ENCODE measurements around the gene WWOX.

The WWOX gene

DNA sequence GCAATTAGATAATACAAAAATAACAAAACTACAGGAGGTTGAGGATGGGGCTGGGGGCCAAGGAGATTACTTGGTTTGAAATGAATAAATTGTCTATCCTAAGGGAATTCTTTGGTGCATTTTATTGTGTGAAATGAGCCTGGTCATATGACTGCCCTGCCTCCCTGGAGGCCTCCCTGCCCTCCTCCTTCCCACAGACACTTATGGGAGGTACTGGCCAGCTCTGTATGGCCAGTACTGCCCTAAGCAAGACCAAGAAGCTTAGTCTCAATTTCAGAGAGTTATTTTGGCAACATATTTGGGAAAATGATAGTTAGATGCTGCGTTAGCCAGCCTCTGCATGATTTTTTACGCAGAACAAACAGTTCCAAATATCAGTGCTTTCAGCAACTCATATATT, 511.9 kb downstream of the WWOX start:
- no peak for DNase-seq (ENCODE audit: low spot score)

DNA sequence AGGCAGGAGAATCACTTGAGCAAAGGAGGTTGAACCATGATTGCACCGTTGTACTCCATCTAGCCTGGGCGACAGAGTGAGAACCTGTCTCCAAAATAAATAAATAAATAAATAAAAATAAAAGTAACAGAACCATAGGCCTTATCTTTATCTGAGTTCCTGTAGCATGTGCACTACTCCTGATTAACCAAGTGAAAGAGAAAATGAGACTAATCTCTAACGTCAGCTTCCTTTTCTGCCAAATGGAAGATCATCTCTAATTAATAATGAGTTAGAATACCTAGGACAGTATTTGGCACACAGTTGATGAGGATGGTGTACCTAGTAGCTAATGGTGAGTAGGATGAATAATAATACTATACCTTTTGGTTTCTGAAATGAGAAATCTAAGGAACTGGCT, 520.4 kb downstream of the WWOX start:
- no peak for DNase-seq (ENCODE audit: low spot score)

DNA sequence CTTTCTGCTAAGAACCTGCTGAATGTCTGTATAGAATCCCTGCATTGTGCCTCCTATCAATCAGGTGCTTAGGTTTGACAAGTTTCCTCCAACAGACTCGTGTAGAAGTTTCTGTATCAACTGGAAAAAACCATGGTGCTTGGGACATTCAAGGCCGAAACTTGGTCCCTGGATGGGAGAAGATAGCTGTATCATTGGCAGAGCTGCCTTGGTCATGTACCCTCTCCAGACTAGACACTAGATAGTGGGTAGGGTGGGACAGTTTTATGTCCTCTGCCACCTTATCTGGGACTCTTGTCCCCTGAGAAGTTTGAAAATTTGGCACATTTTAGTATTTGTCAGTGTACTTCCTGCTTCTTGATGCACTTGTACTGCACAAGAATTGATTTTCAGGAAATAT, 520.8 kb downstream of the WWOX start:
- no peak for DNase-seq (ENCODE audit: low spot score)

GRCh38 chr16:78623796-78624195, 524.3 kb downstream of the WWOX start:
- no peak for DNase-seq (ENCODE audit: low spot score)

- no peak for DNase-seq (ENCODE audit: low spot score)
Observed at GRCh38 chr16:78624366-78624765, 524.9 kb downstream of the WWOX start.

- DNase-seq (ENCODE audit: low spot score), result no peak
Observed at GRCh38 chr16:78628461-78629045, 529.1 kb downstream of the WWOX start.

GRCh38 chr16:78629173-78629572, 529.7 kb downstream of the WWOX start:
- DNase-seq (ENCODE audit: low spot score), result no peak

GRCh38 chr16:78630102-78630501, 530.6 kb downstream of the WWOX start:
- no peak for DNase-seq (ENCODE audit: low spot score)

DNA sequence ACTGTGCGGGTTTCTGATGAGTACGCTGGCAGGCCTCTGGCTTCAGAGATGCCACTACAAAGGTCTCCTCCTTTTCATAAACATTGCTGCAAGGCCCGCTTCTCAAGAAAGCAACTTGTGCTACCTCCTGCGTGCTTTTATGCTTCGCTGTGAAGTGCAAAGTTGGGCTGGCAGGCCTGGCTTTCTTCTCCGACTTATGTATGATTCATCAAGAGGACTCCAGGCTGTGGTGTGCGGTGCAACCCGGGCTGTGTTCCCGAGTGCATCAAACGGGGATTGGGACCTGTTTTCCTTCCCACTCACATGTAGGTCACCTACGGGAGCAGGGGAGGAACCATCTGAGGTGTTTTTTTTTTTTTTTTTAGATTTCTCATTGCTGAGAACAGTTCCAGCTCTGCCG, 534.1 kb downstream of the WWOX start:
- DNase-seq (ENCODE audit: low spot score), result no peak

DNA sequence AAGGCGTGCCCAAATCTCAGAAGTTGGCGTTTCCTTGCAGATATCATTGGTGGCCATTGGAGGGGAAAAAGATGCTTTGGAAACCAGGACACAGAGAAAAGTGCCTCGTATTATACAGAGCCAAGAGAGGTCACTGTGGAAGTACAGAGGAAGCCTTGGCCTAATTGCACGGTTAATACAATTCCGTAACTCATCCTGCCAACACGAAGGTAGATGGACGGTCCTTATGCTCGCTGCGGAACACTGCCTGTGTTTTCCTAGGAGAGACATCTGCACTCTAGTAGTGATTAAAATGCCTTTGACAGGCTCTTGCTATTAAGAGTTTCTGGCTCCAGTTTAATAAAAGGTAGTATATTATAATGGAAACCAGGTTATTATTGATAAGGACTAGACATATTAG, 536.4 kb downstream of the WWOX start:
- no peak for DNase-seq (ENCODE audit: low spot score)

DNA sequence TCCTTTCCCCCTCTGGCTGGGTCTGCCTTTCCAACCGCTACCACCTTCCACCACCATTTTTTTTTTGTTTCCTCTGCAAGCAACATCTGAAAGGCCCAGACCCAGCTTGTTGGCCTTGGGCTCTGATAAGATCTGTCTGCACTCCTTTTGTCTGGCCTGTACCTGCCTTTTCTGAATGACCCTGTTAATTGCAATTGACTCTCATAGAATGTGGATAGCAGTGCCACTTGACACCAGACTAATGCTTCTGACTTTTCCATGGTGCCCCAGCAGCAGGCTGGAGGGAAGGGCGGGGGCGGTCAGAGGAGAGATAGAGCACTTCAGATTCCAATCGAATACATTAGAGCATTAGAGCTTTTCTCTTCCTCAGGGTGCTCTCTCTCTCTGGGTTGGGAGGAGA, 538.9 kb downstream of the WWOX start:
- no peak for DNase-seq (ENCODE audit: low spot score)

DNA sequence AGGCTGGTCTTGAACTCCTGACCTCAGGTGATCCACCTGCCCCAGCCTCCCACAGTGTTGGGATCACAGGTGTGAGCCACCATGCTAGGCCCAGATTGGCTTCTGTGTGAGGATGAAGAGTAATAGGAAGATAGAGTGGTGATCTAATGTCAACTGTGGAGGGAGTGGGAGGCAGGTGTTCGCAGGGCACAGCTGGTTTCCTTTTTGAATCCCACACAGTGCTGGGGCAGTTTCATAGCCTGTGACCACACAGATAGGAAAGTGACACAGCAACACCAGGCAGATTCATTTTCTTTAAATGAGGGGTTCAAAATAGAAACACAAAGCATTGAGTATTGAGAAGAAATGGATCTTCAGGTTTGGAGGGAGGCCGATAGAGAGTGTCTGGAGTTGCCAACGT, 540.3 kb downstream of the WWOX start:
- DNase-seq (ENCODE audit: low spot score), result no peak

DNA sequence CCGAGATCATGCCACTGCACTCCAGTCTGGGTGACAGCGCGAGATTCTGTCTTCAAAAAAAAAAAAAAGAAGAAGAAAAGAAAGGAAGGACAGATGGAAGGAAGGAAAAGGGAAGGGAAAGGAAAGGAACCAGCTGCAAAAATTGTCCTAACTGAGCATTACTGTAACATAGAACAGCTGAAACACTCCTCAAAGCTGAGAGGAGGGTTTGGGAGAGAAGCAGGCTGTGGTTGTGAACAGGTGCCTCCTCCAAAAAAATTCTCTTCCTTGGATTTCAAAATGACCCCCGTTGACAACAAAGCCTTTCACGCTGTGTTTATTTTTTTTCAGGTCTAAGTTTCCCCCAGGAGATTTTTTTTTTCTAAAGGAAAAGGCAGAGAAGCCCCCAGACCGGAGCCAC, 541.4 kb downstream of the WWOX start:
- no peak for DNase-seq (ENCODE audit: low spot score)

DNA sequence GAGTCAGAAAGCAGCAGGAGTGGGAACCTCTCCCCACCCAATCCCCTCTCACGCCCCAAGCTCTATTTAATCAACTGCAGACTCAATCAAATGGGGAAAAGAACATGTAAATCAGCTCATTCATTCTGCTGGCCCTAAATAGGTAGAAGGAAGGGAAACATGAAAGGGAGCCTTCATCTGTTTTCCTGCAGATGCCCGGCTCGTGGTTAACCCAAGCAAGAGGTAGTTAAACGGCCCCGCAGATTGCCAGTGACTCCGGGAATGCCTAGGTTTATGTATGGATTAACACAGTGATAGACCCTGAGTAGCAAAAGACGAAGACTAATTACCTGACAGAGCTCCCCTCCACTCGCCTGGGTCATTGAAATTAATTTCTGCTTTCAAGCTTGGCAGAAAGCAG, 542.0 kb downstream of the WWOX start:
- no peak for DNase-seq (ENCODE audit: low spot score)

DNA sequence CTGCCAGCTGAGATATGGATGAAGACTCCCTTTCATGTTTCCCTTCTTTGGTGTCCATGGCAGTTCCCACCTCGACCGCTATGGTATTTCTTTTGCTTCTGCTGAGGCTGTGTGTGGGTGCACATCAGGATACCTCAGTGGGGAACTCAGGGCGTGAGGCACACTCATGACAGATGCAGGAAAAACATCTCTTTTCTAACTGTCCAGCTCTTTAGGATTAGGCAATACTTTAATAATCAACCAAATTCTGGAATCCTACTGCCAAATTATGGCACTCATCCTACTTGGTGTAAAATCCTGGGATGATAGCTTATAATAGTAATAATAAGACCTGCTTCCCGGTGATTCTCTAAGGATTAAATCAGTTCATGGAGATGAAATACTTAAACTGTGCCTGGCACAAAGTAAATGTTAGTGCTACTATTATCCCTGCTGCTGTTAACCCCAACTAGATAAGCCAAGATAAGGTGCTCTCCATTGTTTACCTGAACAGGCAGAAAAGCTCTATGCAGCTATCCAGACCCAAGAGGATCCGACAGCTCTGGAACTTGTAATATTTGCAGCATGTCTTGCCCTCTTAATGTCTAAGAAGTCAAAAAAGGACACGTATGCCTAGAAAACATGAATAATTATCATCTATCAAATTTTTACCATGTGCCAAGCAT, 543.3 kb downstream of the WWOX start:
- no peak for DNase-seq (ENCODE audit: low spot score)

DNA sequence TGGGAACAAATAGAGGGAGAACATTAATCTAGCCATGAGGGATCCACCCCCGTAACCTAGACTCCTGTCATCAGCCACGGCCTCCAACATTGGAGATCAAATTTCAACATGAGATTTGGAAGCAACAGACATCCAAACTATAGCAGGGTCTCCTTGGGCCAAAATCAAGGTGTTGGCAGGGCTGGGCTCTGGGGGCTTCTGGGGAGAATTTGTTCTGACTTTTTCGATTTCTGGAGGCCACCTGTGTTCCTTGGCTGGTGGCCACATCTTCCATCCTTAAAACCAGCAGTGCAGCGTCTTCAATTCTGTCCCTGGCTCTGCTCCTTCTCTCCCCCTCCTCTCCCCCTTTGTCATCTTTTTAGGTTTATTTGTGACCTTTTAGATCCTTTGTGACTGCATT, 546.2 kb downstream of the WWOX start:
- DNase-seq (ENCODE audit: low spot score), result no peak

- peak; percentile 47 for DNase-seq (ENCODE audit: low spot score)
Observed at GRCh38 chr16:78647019-78647418, 547.6 kb downstream of the WWOX start.

- DNase-seq (ENCODE audit: low spot score), result no peak
Observed at GRCh38 chr16:78647491-78647890, 548.0 kb downstream of the WWOX start.

DNA sequence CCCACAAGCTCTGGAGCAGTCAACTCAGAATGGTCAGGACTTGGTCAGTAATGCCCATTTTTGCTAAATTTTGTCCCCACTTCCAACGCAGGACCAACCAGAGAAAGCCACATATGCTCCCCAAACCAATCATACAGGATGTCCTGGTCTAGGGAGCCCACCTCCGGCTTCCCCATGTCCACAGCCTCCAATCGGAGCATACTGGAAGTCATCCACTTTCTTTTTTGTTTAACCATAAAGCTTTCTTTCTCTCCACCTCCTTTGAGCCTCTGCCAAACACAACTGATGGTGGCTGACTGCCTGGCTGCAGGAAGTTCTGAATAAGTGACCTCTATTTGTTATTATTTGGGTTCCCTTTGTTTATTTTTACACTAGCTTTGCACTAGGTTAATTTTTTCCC, 549.1 kb downstream of the WWOX start:
- peak; percentile 30 for DNase-seq (ENCODE audit: low spot score)

DNA sequence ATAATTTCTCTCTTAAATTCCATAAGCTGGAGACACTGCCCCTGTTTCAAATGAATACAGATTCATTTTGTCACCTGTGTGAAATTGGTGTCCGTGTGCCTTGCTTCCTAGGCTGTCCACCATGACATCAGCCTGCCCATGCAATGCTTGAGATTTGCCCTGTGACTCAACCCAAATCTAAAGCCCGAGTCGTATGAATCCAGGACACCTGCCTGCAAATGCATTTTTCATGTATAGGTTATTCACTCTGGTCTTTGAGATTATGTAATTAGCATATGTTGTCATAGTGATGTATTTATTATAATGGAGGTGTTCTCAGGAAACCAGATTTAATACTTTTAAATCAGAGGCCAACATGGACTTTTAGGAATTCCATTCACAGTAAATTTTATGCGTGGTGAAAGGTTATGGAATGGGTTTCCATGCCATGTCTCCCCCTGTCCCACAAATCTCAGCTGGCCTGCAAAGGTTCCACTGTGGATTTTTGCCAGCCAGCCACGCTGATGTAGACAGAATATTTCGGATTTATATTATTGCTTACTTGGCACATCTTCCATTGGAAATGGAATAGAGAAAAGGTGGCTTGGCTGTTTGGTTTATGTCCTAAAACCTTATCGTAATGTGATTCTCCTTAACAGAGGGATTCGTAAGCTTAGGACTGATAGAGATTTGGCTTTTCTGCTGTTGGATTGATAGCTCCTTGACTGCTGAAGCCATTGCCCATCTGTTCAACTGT, 551.1 kb downstream of the WWOX start:
- no peak for DNase-seq (ENCODE audit: low spot score)

GRCh38 chr16:78654929-78655328, 555.5 kb downstream of the WWOX start:
- DNase-seq (ENCODE audit: low spot score), result no peak

DNA sequence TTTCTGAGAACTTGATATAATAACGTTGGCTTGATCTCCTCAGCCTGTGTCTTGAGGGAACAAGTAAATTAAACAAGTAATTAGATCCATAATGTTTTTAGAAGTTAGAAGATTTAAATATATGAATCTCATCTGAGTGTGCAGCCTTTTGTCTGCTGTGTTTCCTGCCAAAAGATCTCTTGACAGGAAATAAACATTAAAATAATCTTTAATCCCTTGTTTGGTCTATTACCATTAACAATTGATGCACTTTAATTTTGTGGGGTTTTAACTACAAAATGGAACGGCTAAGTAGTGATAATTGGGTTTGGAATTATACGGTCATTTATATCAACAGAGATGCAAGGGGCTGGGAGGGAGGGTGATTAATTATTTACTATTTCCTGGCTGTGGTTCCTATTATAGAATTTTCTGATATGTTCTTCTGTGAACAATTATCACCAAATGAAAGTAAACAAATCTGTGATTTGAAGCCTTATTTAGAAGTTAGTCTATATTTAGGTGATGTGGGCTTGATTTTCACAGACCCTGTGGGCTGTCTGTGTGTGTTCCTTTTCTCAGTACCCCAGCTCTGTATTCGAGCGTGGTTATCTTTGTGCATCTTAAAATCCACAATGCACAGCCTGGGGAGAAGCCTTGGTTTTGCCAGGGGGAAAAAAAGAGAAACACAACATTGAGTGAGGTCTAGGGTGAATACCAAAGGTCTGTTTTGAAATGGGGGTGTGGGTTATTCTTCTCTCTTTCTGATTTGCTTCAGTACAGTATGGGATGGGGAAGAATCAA, 556.1 kb downstream of the WWOX start:
- no peak for DNase-seq (ENCODE audit: low spot score)

GRCh38 chr16:78656887-78657286, 557.4 kb downstream of the WWOX start:
- no peak for DNase-seq (ENCODE audit: low spot score)

Measured in kidney capillary endothelial cell (primary cell).